Small intestine (tissue), 7 donors: Measurements from ENCODE around the gene TSPAN1. TPM values are rescaled to one million over a fixed set of nuclear protein-coding genes. Genes with fewer than 3 reads are reported as not detected.
A peak's percentile ranks its signal among the peaks of the same experiment; 100 is the strongest.
"Not testable (repeated sequence)": the region's sequence is repeated elsewhere in the genome, so short reads cannot be mapped to it uniquely, and the experiment has no call there.

Source experiments
- DNase-seq, 2 donors: peaks; one replicate each; pipeline versions ENCODE4 v3.0.0 to v3.0.0-alpha.2; 2013
- FAIRE-seq: peaks from 2 replicates; lab custom pipeline; 2012; peaks lifted over from hg19 to GRCh38; lab: Jason Lieb, UNC
- H3K27ac ChIP-seq, 3 donors: one replicate each; pipeline ENCODE4 v1.5.1; 2013; ENCODE audit warnings: low read length in 2 of 3, mild to moderate bottlenecking in 2 of 3, control low read depth in 1 of 3, inconsistent platforms in 1 of 3, low read depth in 1 of 3, moderate library complexity in 1 of 3
- H3K27me3 ChIP-seq, 3 donors: one replicate each; pipeline ENCODE4 v1.6.1; 2013; ENCODE audit warnings: low read length in 3 of 3, inconsistent platforms in 1 of 3; ENCODE audit not compliant: control insufficient read depth in 3 of 3, insufficient read depth in 3 of 3
- H3K36me3 ChIP-seq, 3 donors: one replicate each; pipeline ENCODE4 v1.6.1; 2013; ENCODE audit warnings: low read length in 3 of 3, inconsistent platforms in 1 of 3, low read depth in 1 of 3, mild to moderate bottlenecking in 1 of 3, moderate library complexity in 1 of 3; ENCODE audit not compliant: control insufficient read depth in 3 of 3, insufficient read depth in 2 of 3
- H3K4me1 ChIP-seq, 3 donors: one replicate each; pipeline ENCODE4 v1.6.1; 2013; ENCODE audit warnings: low read length in 2 of 3, inconsistent platforms in 1 of 3, low read depth in 1 of 3, mild to moderate bottlenecking in 1 of 3, moderate library complexity in 1 of 3; ENCODE audit not compliant: control insufficient read depth in 3 of 3, insufficient read depth in 2 of 3
- H3K4me3 ChIP-seq, 3 donors: one replicate each; pipeline ENCODE4 v1.5.1; 2013; ENCODE audit warnings: low read length in 3 of 3, control low read depth in 1 of 3, inconsistent platforms in 1 of 3, low read depth in 1 of 3, mild to moderate bottlenecking in 1 of 3, moderate library complexity in 1 of 3
- H3K9me3 ChIP-seq, 2 donors: one replicate each; pipeline ENCODE4 v1.6.1; 2013; ENCODE audit warnings: low read depth in 1 of 2, low read length in 1 of 2; ENCODE audit not compliant: control insufficient read depth in 2 of 2, insufficient read depth in 1 of 2
- WGBS, 3 donors: extraction: QIAGEN DNeasy Blood & Tissue Kit; methylation state at CpG; one replicate each; pipeline ENCODE4 v1.1.7; 2013; 5-methylcytosine and 5-hydroxymethylcytosine counted together
- polyA plus RNA-seq, 4 donors: library from polyadenylated mRNA; stranded (reverse) in 3 of 4; unstranded in 1 of 4; fragments of 200-250 nt in 3 of 4; fragments of 120-200 nt in 1 of 4; gene quantifications; one replicate each; pipeline versions ENCODE4 v1.2.1 to v1.2.3, GENCODE V29; 2013
- donor health status: healthy with polysubstance abuse.
- donor health status: control.
- donor health status: control.
- donor health status: Bipolar disorder and iron deficiency.
- donor health status: healthy.

The TSPAN1 gene
- polyA plus RNA-seq, 4 donors, result 22.7 to 104 (median 52.2) TPM

DNA sequence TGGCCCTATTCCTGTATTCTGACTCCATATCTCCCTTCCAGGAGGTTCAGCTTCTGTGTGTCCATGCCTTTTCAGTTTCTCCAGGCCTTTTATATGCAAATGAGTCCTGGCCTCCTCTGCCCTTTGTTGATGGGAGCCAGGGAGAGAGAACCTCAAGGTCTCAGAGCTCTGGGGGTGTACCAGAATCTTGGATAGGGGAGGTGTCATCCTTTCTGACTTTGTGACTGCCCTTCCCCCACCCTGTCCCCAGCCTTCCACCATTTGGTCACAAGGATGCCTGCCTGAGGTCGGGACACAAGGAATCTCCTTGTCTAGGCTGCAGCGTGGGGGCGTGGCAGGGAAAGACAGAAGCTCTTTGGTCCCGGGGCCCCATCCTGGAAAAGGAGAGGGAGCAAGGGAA lies 46.9 kb downstream of the TSPAN1 start:
- FAIRE-seq, result no peak
- no peaks in the 10 kb centered on the region for H3K27me3 ChIP-seq
- H3K36me3 ChIP-seq, result no peaks in the 10 kb centered on the region
- peaks cover 0 to 7% (median 0%) of the 10 kb centered on the region in 3 donors for H3K4me1 ChIP-seq
- DNase-seq, result peak in 1 of 2 donors; percentile 64
- H3K27ac ChIP-seq, result no peak overlapping the region
- H3K4me3 ChIP-seq, result no peak overlapping the region
- no peaks in the 10 kb centered on the region for H3K9me3 ChIP-seq
- WGBS, 3 donors, result 18 to 52% (median 39%) methylated on average over 4 of the region's 4 CpGs

GRCh38 chr1:46223055-46223454 lies 48.2 kb downstream of the TSPAN1 start:
- H3K4me3 ChIP-seq, H3K27ac ChIP-seq, H3K9me3 ChIP-seq, FAIRE-seq, H3K36me3 ChIP-seq, H3K4me1 ChIP-seq, DNase-seq, H3K27me3 ChIP-seq: not testable (repeated sequence)
- 67 to 81% (median 75%) methylated on average over 11 of the region's 11 CpGs for WGBS, 3 donors

GRCh38 chr1:46223472-46223943 lies 48.6 kb downstream of the TSPAN1 start:
- Histone ChIP-seq H3K4me3 (no peak overlapping the region), H3K27ac (no peak overlapping the region), H3K27me3 (no peaks in the 10 kb centered on the region), H3K4me1 (peaks cover 0 to 7% (median 0%) of the 10 kb centered on the region in 3 donors), H3K9me3 (no peaks in the 10 kb centered on the region), H3K36me3 (no peaks in the 10 kb centered on the region)
- no peak for FAIRE-seq
- DNase-seq, result peak; percentile 83 to 85
- WGBS, 3 donors, result 9 to 17% (median 11%) methylated on average over 6 of the region's 6 CpGs

- Histone ChIP-seq H3K4me3 (no peak overlapping the region), H3K4me1 (peaks cover 0 to 7% (median 0%) of the 10 kb centered on the region in 3 donors), H3K9me3 (no peaks in the 10 kb centered on the region), H3K27ac (no peak overlapping the region), H3K27me3 (no peaks in the 10 kb centered on the region), H3K36me3 (no peaks in the 10 kb centered on the region)
- 87 to 94% (median 92%) methylated on average over 4 of the region's 4 CpGs for WGBS, 3 donors
- FAIRE-seq (no peak), DNase-seq (no peak)
Measured at GRCh38 chr1:46224966-46225365, 50.1 kb downstream of the TSPAN1 start.

- not testable (repeated sequence) for H3K36me3 ChIP-seq, DNase-seq, H3K4me1 ChIP-seq, FAIRE-seq, H3K27me3 ChIP-seq, H3K4me3 ChIP-seq, H3K27ac ChIP-seq, H3K9me3 ChIP-seq
- WGBS, 3 donors, result 96 to 99% (median 98%) methylated on average over 3 of the region's 3 CpGs
Measured at GRCh38 chr1:46231231-46231630, 56.3 kb downstream of the TSPAN1 start.

Other genes starting within 250 kb of the TSPAN1 start
- 10 to 100 TPM in 1 of 4 donors, 1 to 10 TPM in 3; 1.6 to 13.5 (median 3.6) TPM for gene PIK3R3, start 42.5 kb upstream of the TSPAN1 start, polyA plus RNA-seq
- gene P3R3URF, start 1.4 kb downstream of the TSPAN1 start, polyA plus RNA-seq, result not detected
- gene POMGNT1, start 23.3 kb downstream of the TSPAN1 start, polyA plus RNA-seq, result 10 to 100 TPM; 37.6 to 81.3 (median 48.8) TPM
- 1 to 10 TPM in 1 of 4 donors, under 1 TPM in 2, not detected in 1; 0.22 to 1.8 (median 0.27) TPM for gene LURAP1, start 28.2 kb downstream of the TSPAN1 start, polyA plus RNA-seq
- 1 to 10 TPM; 1.9 to 9.7 (median 3.9) TPM for gene RAD54L, start 72.7 kb downstream of the TSPAN1 start, polyA plus RNA-seq
- 10 to 100 TPM; 20.8 to 64.3 (median 30.1) TPM for gene LRRC41, start 128.5 kb downstream of the TSPAN1 start, polyA plus RNA-seq
- gene UQCRH, start 128.6 kb downstream of the TSPAN1 start, polyA plus RNA-seq, result 1,000 to 10,000 TPM in 1 of 4 donors, 100 to 1,000 TPM in 3; 294 to 1,100 (median 915) TPM
- 10 to 100 TPM in 3 of 4 donors, 1 to 10 TPM in 1; 8.3 to 19.8 (median 11.6) TPM for gene NSUN4, start 165.7 kb downstream of the TSPAN1 start, polyA plus RNA-seq
- gene FAAH, start 219.2 kb downstream of the TSPAN1 start, polyA plus RNA-seq, result 100 to 1,000 TPM in 1 of 4 donors, 10 to 100 TPM in 3; 28.7 to 138 (median 68.6) TPM